ENCODE data around the gene GPSM1.
A peak's percentile ranks its signal among the peaks of the same experiment; 100 is the strongest.

Gene GPSM1

GRCh38 chr9:136362450-136362784, 35.1 kb downstream of the GPSM1 start:
- DNase-seq, result no peak

DNA sequence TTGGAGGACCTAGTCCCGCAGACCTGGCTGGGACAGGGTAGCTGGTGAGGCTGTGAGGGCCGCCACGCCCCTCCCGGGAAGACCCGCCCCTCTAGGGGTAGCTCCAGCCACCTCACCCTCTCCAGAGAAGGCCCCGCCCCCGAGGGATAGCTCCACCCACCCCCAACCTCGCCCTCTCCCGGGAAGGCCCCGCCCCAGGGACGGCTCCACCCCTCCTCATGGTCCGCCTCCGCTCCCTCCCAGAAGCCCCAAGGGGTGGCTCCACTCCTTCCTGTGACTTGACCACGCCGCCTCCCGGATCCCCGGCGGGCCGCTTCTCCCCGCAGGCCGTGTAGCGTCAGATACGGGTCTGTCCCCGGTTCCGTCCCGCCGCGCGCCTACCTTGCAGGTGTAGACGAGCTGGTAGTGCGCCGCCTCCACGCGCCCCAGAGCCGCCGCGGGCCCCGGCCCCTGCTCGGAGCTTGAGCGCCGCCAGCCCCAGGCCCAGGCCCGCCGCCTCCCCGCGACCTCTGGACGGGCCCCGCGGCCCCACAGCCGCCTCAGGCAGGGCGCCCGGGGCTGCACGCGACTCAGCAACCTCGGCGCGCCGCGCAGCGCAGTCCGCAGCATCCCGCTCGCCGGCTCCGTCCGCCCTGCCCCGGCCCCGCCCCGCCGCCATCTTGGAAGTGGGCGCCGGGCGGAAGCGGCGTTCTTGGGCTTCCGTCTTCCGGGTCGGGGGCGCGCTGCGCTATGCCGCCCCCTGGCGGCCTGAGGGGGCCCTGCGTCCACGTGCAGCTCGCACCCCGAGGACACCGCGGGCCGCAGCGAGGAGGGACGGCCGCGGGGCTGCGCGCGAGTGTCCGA, 36.0 kb downstream of the GPSM1 start, which contains the start of gene DNLZ:
Gene DNLZ (minus strand): TSS at position 639 of the 843 bp plus-strand sequence. CDS start 30 bp downstream, at position 609.
- DNase-seq, result peak; percentile 97

GRCh38 chr9:136363949-136364748, 36.8 kb downstream of the GPSM1 start:
- no peak for DNase-seq

GRCh38 chr9:136364942-136365774, 37.8 kb downstream of the GPSM1 start:
- DNase-seq, result no peak

- DNase-seq, result no peak
These were observed 38.5 kb downstream of the GPSM1 start for GRCh38 chr9:136365775-136366222.

GRCh38 chr9:136366826-136367225, 39.5 kb downstream of the GPSM1 start:
- DNase-seq, result no peak

DNA sequence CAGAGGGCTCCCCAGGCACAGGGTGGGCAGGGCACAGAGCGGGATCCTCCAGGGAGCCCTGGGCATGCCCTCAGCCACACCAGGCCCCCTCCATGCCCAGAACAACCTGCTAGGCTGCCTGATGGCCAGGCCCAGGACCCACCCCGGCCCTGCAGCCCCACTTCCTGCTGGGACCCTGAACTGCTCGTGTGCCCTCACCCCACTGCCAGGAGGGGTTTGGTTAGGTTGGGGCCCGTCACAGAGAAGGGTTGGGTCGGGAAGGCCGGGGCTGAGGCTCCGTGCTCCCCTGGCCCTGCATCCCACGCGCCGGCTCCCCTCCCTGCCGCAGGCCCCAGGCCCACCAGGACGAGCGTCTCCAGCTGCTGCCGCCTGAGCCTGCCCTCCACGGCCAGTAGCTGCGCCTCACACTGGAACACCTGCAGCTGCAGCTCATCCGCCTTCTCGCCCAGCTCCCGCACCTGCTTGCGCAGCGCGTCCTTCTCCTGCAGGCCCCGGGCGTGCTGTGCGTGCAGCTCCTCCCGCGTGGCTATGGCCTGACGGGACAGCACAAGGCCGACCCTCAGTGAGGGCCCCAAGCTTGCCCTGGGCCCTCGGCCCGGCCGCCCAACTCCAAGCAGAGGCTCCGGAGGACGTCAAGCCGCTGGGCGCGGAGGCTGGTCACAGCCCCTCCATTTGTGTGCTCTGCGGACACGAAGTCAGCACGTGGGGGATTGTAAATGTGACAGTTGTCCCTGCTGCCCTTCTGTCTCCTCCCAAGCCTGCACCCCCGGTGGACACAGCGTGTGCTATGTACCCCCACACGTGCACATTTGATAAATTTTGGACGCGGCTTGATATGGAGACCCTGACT, 40.2 kb downstream of the GPSM1 start:
- DNase-seq, result no peak

DNA sequence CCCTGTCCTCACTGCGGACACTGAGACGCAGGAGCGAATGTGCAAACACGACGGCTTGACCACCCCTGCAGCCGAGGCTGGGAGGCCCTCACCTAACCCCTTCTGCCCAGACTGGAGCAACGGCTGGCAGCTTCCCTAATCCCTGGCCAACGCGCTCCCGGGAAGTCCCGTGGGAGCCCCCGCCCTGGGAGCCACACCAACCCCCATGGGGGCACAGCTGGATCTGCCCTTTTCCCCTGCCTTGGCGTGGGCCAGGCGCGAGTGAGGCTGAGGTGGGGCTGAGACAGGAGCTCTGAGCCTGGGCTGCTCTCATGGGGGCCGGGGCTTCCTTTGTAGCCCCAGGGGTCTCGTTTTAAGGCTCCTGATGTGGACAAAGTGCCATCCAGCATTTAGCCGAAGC, 40.9 kb downstream of the GPSM1 start:
- DNase-seq, result no peak

DNA sequence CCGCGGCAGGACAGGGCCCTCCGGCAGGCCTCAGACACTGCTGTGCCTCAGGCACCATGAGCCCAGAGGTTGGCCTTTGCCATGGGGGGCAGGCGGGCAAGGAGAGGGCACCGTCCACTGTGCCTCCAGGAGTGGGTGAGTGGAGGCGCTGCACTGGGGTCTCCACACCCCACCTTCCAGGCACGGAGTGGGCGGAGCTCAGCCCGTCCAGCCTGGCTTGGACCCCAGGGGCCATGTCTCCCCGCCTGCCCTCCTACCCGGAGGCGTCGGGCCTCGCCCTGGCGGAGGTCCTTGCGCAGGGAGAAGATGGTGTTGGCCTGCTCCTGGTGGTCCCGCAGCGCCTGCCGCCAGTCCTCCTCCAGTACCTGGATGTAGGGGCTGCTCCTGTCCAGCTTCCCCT, 42.7 kb downstream of the GPSM1 start:
- DNase-seq, result no peak

DNA sequence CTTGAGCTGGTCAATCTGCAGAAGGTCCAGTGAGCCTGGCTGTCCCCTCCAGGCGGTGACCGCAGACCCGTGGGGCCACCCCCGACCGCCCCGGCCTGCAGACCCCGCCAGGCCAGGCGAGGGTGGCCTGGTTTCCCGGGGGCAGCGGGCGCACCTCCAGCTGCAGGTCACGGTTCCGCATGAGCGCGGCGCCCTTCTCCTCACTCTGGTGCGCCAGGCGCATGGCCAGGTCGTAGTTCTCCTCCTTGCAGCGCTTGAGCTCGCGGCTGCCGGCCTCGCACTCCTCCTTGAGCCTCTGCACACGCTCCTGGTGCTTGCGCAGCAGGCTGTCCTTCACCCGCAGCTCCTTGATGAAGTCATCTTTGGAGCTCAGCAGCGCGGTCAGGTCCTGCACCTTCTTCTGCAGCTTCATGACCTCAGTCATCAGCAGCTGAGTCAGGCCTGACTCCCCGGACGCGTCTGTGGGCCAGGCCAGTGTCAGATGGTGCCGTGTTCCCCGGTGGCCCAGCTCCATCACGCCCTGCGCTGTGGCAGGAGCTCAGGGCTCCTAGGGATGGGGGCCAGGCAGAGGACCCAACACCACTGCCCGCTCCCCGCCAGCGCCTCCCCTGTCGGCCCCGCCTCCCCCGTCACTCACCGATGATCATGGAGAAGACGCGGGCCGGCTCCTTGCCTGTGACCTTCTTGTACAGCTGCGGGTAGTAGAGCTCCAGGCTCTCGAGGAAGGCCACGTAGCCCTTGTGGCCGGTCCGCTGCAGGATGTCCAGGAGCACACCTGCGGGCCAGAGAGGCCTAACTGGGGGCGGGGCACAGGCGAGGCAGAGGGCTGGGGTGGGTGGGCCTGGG, 43.6 kb downstream of the GPSM1 start:
- DNase-seq, result no peak

GRCh38 chr9:136371533-136371880, 44.2 kb downstream of the GPSM1 start:
- no peak for DNase-seq

DNA sequence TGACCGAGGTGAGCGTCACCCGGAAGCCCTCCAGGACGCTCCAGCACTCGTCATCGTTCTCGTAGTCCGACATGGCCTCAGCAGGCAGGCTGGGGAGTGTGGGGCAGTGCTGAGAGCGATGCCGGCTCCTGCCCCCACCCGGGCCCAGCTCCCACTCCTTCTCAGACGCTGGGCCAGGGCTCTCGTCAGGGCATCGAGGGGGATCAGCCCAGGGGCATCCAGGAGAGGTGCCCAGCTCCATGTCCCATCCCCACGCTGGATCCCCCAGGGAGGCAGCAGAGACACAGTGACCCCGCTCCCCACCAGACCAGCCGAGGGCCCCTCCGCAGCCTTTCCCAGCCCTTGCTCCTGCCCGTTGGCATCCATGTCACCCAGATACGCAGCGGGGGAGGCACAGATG, 44.7 kb downstream of the GPSM1 start:
- no peak for DNase-seq

DNA sequence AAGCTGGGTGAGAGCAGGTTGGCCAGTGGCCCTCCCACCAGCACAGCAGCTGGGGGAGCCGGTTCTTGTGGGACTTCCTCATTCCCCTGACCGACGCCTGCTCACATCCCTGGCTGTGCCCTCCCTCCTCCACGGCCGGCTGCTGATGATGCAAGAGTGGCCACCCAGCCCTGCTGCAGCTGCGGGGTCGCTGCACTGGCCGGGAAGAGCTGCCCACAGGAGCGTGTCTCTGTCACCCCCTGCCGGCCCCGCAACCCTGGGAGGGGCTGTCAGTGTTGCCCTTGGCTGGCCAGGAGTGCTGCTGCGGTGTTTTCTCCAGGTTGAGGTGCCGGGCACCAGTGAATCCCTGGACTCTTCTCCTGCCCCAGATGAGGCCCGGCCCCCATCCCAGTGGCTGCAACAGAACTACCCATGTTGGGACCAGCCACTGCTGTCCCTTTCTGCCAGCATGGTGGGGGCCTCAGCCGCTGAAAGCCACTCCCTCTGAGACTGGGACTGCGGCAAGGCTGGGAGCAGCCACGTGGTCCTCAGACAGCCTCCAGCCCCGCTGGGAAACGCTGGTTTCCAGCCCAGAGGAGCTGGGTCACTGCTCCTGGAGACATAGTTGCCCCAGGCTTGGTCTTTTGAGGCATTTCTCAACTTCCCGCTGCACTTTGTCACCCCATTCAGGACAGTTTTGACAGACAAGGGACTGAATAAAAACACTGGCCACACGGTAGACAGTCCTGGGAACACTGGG, 45.4 kb downstream of the GPSM1 start:
- DNase-seq, result peak; percentile 77

DNA sequence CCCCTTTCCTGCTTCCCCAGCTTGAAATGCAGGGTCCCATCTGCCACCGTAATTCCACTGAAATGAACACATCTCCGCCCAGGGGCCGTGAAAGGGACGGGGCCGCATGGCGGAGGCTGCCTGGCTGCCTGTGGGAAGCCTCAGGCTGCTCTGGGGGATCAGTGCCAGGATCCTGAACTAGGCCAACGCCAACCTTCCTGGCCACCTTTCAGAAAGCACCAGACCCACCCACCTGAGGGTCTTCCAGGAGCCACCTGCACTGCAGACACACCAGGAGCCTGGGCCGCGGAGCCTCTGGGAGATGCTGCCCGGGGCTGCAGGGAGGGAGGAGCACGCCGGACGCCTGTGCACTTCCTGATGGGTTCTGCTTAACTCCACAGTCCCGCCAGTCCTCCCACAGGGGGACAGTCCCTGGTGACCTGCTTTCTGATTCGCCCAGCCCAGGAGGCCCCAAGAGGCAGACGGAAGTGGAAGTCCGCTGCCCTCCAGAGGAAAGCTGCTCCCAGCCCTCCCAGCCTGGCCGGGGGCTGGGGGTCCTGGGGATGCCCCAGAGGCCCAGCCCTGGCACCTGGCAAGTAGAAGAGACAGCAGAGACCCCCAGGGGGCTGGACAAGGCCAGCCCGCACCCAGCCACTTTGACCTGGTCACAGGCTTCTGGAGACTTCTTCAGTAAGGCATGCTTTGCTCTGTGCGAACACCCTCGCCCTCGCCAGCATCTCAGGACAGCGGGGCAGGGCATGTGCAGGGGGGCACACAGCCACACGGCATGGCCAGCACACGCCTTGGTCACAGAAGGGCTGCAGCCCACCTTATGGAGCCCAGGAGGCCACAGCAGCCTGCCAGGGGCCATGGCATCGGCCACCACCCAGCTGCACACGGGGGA, 46.2 kb downstream of the GPSM1 start, which contains the start of gene CARD9:
Gene CARD9 (minus strand): TSS at position 370 of the 883 bp plus-strand sequence. CDS start 1,591 bp downstream, outside the sequence.
- DNase-seq, result no peak

GRCh38 chr9:136374183-136374575, 46.8 kb downstream of the GPSM1 start:
- no peak for DNase-seq

DNA sequence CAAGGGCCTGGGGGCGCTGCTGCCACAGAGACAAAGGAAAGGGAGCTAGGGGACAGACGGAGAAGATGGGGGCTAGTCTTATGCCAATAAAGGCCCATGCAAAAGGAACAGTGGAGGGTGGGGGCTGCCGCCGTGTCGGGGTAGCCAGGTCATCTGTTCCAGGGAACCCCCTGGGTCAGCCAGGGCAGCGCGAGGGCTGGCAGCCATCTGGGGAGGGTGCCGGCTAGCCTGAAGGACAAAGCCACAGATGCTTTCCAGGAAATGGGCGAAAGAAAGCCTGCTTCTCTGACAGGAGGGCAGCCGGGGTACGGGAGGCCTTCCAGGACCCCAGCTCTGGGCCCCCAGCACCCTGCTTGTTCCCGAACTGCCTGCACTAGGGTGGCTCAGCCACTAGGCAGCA, 47.8 kb downstream of the GPSM1 start:
- no peak for DNase-seq

GRCh38 chr9:136376457-136376856, 49.1 kb downstream of the GPSM1 start:
- DNase-seq, result no peak

GRCh38 chr9:136377341-136378169, 50.2 kb downstream of the GPSM1 start:
- no peak for DNase-seq
